Stimulated activated CD4-positive, alpha-beta T cell treated with anti-CD3 and anti-CD28 coated beads, Interleukin-4, amount 100 ng/mL, for 48 hours (primary cell): ENCODE data around the gene ANKRD55.
A peak's percentile ranks its signal among the peaks of the same experiment; 100 is the strongest.
"Not testable (repeated sequence)": the region's sequence is repeated elsewhere in the genome, so short reads cannot be mapped to it uniquely, and the experiment has no call there.

ENCODE experiments used
- DNase-seq, 2 donors: peaks; one replicate each; pipeline ENCODE4 v3.0.0-alpha.2; 2020; ENCODE audit warnings: low read depth in 2 of 2

ANKRD55 gene

GRCh38 chr5:56207537-56207936, 25.6 kb downstream of the ANKRD55 start:
- no peak for DNase-seq

- no peak for DNase-seq
Measured at GRCh38 chr5:56206126-56206910, 26.8 kb downstream of the ANKRD55 start.

- DNase-seq: not testable (repeated sequence)
Measured at GRCh38 chr5:56203936-56204335, 29.2 kb downstream of the ANKRD55 start.

- no peak for DNase-seq
Measured at GRCh38 chr5:56202483-56202882, 30.6 kb downstream of the ANKRD55 start.

GRCh38 chr5:56201762-56202261, 31.3 kb downstream of the ANKRD55 start:
- DNase-seq: not testable (repeated sequence)

GRCh38 chr5:56200971-56201666, 32.0 kb downstream of the ANKRD55 start:
- peak; percentile 32 to 55 for DNase-seq

- no peak for DNase-seq
Measured at GRCh38 chr5:56195016-56195415, 38.1 kb downstream of the ANKRD55 start.

- no peak for DNase-seq
Measured at GRCh38 chr5:56192246-56192645, 40.9 kb downstream of the ANKRD55 start.

GRCh38 chr5:56191656-56192055, 41.5 kb downstream of the ANKRD55 start:
- DNase-seq: no peak

- DNase-seq: no peak
Measured at GRCh38 chr5:56190497-56190896, 42.6 kb downstream of the ANKRD55 start.

- no peak for DNase-seq
Measured at GRCh38 chr5:56185768-56186311, 47.3 kb downstream of the ANKRD55 start.

GRCh38 chr5:56183506-56183905, 49.6 kb downstream of the ANKRD55 start:
- DNase-seq: no peak

- no peak for DNase-seq
Measured at GRCh38 chr5:56179442-56179841, 53.7 kb downstream of the ANKRD55 start.

- DNase-seq: no peak
Measured at GRCh38 chr5:56178823-56179222, 54.3 kb downstream of the ANKRD55 start.

- DNase-seq: no peak
Measured at GRCh38 chr5:56176871-56177533, 56.1 kb downstream of the ANKRD55 start.

GRCh38 chr5:56176155-56176798, 56.9 kb downstream of the ANKRD55 start:
- DNase-seq: no peak

GRCh38 chr5:56175488-56175887, 57.6 kb downstream of the ANKRD55 start:
- DNase-seq: no peak

- no peak for DNase-seq
Measured at GRCh38 chr5:56175021-56175420, 58.1 kb downstream of the ANKRD55 start.

- no peak for DNase-seq
Measured at GRCh38 chr5:56172241-56172640, 60.9 kb downstream of the ANKRD55 start.

- no peak for DNase-seq
Measured at GRCh38 chr5:56170557-56170956, 62.6 kb downstream of the ANKRD55 start.

- no peak for DNase-seq
Measured at GRCh38 chr5:56169949-56170348, 63.2 kb downstream of the ANKRD55 start.

- no peak for DNase-seq
Measured at GRCh38 chr5:56169281-56169680, 63.8 kb downstream of the ANKRD55 start.
